HEK293 (cell line): ENCODE data around the gene CENPX.

Source experiments
- MYNN ChIP-seq: fragments of 450-650 bp; formaldehyde crosslinking; IDR thresholded peaks from 2 replicates; pipeline ENCODE4 v1.5.1; 2016; ENCODE audit warnings: missing biosample characterization, missing genetic modification characterization, borderline replicate concordance
- YY1 ChIP-seq: fragments of 450-650 bp; formaldehyde crosslinking; IDR thresholded peaks from 2 replicates; pipeline ENCODE4 v1.5.1; 2018; ENCODE audit warnings: missing biosample characterization, missing genetic modification characterization
- ZNF121 ChIP-seq: fragments of 450-650 bp; formaldehyde crosslinking; IDR thresholded peaks from 2 replicates; pipeline ENCODE4 v1.5.1; 2016; ENCODE audit warnings: missing biosample characterization, missing genetic modification characterization
- ZNF223 ChIP-seq: fragments of 450-650 bp; formaldehyde crosslinking; IDR thresholded peaks from 2 replicates; pipeline ENCODE4 v1.5.1; 2016; ENCODE audit warnings: missing biosample characterization, missing genetic modification characterization
- TF ChIP-seq, protein P1 (sequence below): fragments of 450-650 bp; formaldehyde crosslinking; IDR thresholded peaks from 2 replicates; pipeline ENCODE4 v1.5.1; 2016; ENCODE audit warnings: missing biosample characterization, missing genetic modification characterization

DNA sequence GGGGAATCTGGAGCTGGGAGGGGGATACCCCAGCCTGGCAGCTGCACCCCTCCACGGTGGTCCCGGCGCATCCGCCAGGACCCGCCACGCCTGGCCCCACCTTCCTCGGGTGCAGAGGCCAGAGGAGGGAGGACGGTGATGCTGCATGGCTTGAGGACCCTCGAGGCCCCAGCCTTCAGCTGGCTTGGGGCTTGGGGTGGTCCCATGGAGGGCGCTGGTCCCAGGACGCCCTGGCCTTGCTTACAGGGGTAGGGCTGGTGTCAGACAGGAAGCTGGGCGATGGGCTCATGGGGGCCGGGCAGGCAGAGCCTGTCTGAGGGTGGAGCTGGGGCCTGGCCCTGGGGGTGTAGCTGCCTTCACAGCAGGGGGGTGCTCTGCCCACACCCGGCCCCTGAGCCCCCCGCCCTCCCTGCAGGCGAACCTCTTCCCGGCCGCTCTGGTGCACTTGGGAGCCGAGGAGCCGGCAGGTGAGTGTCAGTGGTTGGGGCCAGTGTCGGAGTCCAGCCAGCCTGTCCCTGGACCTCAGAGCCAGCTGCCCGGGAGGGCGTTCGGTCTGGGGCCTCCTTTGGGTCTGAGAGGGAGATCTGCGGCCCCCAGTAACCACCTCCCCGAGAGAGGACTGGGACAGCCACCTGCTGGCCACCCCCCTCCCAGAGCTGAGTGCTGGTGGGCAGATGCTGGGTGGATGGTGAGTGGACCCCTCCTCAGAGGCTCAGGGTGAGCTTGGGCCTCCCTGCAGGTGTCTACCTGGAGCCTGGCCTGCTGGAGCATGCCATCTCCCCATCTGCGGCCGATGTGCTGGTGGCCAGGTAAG lies 6.4 kb downstream of the CENPX start:
- TF ChIP-seq, protein P1, sequence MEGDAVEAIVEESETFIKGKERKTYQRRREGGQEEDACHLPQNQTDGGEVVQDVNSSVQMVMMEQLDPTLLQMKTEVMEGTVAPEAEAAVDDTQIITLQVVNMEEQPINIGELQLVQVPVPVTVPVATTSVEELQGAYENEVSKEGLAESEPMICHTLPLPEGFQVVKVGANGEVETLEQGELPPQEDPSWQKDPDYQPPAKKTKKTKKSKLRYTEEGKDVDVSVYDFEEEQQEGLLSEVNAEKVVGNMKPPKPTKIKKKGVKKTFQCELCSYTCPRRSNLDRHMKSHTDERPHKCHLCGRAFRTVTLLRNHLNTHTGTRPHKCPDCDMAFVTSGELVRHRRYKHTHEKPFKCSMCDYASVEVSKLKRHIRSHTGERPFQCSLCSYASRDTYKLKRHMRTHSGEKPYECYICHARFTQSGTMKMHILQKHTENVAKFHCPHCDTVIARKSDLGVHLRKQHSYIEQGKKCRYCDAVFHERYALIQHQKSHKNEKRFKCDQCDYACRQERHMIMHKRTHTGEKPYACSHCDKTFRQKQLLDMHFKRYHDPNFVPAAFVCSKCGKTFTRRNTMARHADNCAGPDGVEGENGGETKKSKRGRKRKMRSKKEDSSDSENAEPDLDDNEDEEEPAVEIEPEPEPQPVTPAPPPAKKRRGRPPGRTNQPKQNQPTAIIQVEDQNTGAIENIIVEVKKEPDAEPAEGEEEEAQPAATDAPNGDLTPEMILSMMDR (tag by site-specific recombination) = no peak
- TF ChIP-seq YY1 (no peak), ZNF223 (tag by site-specific recombination) (no peak), MYNN (tag by site-specific recombination) (no peak), ZNF121 (tag by site-specific recombination) (no peak)
